ENCODE data around the gene KDM2B. TPM values are rescaled to one million over a fixed set of nuclear protein-coding genes. Genes with fewer than 3 reads are reported as not detected.

Gene KDM2B
- total RNA-seq, 2 experiments from 2014 or later: 61.8 to 63.4 TPM

GRCh38 chr12:121436706-121437105 is 144.1 kb downstream of the KDM2B start:
- CTCF ChIA-PET: interaction anchor here (0.6 kb wide), 1 partner anchor 1715 kb away, joined by 3 read pairs; no protein-coding TSS in a partner anchor

DNA sequence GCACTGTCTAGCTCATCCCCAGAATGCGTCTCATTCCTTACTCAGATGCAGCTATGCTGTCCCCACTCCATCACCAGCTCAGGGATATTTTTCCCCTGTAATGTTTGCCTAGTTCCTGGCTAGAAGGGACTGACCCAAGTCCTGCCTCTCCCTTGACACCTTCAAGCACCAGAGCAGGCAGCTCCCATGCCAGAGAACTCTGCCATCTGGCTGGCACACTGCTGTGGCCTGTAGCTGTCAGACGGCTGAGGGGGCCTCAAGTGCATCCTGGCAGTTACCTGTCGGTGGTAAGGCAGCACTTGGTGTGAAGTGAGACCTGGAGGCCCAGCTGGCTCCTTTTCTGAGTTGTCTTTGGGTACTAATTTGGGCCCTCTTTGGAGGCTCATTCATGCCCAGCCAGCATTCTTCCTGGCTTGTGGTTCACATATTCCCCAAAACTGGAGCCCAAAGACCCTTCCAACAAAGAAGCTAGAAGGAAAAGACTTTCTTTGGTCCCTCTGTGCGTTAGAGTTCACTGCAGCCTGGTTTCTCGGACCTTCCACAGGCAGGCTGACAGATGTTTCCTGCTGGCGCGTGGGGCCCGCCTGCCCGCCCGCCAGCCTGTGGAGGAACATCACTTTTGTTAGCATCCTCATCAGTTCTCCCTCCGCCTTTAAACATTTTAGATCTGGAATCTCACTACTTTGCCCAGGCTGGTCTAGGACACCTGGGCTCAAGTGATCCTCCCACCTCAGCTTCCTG is 147.9 kb downstream of the KDM2B start:
- POLR2A ChIA-PET: interaction anchor here (0.6 kb wide), 1 partner anchor 411 kb away, joined by 5 read pairs; no protein-coding TSS in a partner anchor
- CTCF ChIA-PET: interaction anchor here (0.5 to 1.4 kb wide), 3 partner anchors 10 to 419 kb away, joined by 3 read pairs; no protein-coding TSS in a partner anchor

More at GRCh38 chr12:121436706-121437105, 144.1 kb downstream of the KDM2B start:
- POLR2A ChIA-PET: interaction anchor here (0.7 kb wide), 1 partner anchor 1876 kb away, joined by 4 read pairs; no protein-coding TSS in a partner anchor

GRCh38 chr12:121430833-121431415 is 149.9 kb downstream of the KDM2B start:
- ChIA-PET POLR2A (interaction anchor here (0.7 kb wide), 1 partner anchor 13 kb away, joined by 4 read pairs; no protein-coding TSS in a partner anchor), CTCF (interaction anchor here (0.6 to 2.0 kb wide), 3 partner anchors 11 to 31 kb away, joined by 3 to 6 read pairs (median 3); no protein-coding TSS in a partner anchor)

DNA sequence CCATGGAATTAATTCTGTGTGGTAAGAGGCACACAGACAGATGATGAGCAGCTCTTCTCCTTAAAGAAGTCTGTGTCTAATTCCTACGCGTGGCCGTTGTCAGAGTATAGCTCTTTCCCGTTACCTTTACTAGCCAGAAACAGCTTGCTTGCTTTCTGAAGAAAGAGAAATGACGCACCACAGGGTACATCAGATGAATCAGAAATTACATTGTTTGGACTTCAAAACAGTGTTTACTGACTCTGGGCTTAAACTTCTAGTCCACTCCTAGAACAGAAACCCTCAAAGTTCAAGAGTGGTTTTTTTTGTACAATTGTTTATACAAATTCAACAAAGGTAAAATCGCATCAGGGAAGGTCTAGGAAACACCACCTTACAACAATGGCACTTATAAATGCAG is 151.9 kb downstream of the KDM2B start:
- ChIA-PET POLR2A (no interaction called here), CTCF (no interaction called here)

GRCh38 chr12:121427556-121428050 is 153.2 kb downstream of the KDM2B start:
- ChIA-PET POLR2A (no interaction called here), CTCF (no interaction called here)

- CTCF ChIA-PET: interaction anchor here (1.6 kb wide), 1 partner anchor 19 kb away, joined by 9 read pairs; no protein-coding TSS in a partner anchor
- POLR2A ChIA-PET: interaction anchor here (0.5 to 1.0 kb wide), 3 partner anchors 13 to 40 kb away, joined by 3 to 4 read pairs (median 4); no protein-coding TSS in a partner anchor
Measured at GRCh38 chr12:121424624-121424975, 156.2 kb downstream of the KDM2B start.

GRCh38 chr12:121423682-121424623 is 156.9 kb downstream of the KDM2B start:
- CTCF ChIA-PET: interaction anchor here (1.6 kb wide), 1 partner anchor 19 kb away, joined by 9 read pairs; no protein-coding TSS in a partner anchor
- POLR2A ChIA-PET: interaction anchor here (0.5 to 1.6 kb wide), 4 partner anchors 12 to 39 kb away, joined by 3 to 6 read pairs (median 4); partner anchors contain the start of gene RNF34

DNA sequence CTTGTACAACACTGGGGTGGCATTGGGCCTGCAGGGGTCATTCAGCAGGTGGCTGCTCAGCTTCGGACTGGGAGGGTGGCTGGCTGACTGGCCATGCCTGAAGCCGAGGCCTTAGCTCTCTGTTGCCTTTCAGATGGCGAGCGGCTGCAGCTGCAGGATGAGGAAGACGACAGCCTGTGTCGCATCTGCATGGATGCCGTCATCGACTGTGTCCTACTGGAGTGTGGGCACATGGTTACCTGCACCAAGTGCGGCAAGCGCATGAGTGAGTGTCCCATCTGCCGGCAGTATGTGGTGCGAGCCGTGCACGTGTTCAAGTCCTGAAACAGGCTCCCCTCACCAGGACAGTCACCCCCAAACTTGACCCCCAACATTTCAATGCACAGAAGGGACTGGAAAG is 157.6 kb downstream of the KDM2B start:
- POLR2A ChIA-PET: interaction anchor here (1.6 kb wide), 1 partner anchor 23 kb away, joined by 6 read pairs; the partner anchor contains the start of gene RNF34
- CTCF ChIA-PET: interaction anchor here (1.6 kb wide), 1 partner anchor 20 kb away, joined by 9 read pairs; no protein-coding TSS in a partner anchor

- POLR2A ChIA-PET: no interaction called here
Measured at GRCh38 chr12:121420109-121420508, 160.7 kb downstream of the KDM2B start.

DNA sequence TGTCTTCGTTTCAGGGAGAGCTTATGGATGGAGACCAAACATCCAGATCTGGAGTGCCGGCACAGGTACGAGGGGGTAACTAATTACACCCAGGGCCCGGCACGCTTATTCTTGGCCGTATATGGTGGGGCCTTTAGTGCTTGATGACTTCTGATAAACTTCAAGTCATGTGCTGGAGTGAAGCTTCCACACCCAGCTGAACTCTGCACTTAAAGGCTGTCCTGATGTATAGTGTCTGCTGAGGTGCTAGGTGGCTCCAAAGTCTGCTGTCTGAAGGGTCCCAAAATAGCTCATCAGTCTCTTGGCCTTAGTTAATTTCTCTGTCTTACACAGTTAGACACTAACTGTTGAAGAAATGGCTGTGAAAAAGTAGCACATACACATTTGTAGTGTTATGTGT is 163.0 kb downstream of the KDM2B start:
- CTCF ChIA-PET: no interaction called here
- POLR2A ChIA-PET: no interaction called here

More at GRCh38 chr12:121420109-121420508, 160.7 kb downstream of the KDM2B start:
- CTCF ChIA-PET: interaction anchor here (1.4 to 1.6 kb wide), 2 partner anchors 19 to 23 kb away, joined by 3 to 4 read pairs; no protein-coding TSS in a partner anchor

DNA sequence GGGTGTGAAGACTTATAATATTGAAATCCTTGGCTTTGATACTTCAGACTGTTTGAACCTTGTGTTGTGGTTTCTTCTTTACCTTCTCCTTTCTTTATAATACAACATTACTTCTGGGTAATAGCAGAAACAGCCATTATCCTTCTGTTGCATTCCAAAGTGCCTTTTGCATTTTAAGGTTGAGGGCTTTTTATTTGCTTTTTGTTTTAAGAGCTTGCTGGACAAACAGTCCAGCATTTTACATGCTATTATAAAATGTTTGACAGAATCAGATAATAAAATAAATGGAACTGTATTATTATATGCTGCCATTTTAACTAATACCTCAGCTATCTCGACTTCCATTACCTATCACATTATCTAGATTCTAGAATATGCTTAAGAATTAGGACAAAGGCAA is 166.9 kb downstream of the KDM2B start:
- CTCF ChIA-PET: no interaction called here

GRCh38 chr12:121405211-121405610 is 175.6 kb downstream of the KDM2B start:
- POLR2A ChIA-PET: no interaction called here
- CTCF ChIA-PET: interaction anchor here (2.1 kb wide), 1 partner anchor 38 kb away, joined by 5 read pairs; no protein-coding TSS in a partner anchor

More for the DNA sequence above, 166.9 kb downstream of the KDM2B start:
- POLR2A ChIA-PET: interaction anchor here (0.7 kb wide), 1 partner anchor 25 kb away, joined by 3 read pairs; no protein-coding TSS in a partner anchor

DNA sequence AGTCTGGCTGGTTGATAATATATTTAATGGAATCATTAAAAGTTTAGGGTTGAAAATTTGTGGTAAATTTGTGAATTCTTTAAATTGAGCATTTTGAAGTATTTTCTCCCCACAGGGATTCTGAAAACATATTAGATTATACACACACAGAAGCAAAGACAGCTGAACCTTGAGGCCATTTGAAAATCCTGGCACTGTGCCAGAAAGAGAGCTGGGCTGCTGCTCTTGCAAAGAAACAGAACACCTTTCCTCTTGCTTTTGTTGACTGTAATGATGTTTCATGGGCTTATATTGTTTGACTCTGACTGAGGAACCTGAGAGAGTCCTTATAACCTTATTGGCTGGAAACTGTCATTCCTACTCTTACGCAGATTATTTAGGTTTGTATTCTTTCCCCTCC is 176.1 kb downstream of the KDM2B start:
- ChIA-PET CTCF (interaction anchor here (2.1 kb wide), 1 partner anchor 38 kb away, joined by 5 read pairs; no protein-coding TSS in a partner anchor), POLR2A (interaction anchor here (0.7 kb wide), 1 partner anchor 394 kb away, joined by 6 read pairs; no protein-coding TSS in a partner anchor)

DNA sequence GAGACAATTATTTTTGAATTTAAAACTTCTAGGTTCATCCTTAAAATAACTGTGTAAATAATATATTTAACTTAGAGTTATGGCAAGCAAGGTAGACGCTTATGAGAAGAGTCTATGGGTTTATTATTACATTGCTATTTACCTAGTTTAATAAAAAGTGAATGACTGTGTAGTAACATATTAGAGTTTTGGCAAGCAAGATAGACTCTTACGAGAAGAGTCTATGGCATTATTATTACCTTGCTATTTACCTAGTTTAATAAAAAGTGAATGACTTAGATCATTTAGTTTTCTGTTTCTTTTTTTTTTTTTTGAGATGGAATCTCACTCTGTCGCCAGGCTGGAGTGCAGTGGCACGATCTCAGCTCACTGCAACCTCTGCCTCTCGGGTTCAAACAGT is 177.1 kb downstream of the KDM2B start:
- ChIA-PET POLR2A (no interaction called here), CTCF (interaction anchor here (2.1 kb wide), 1 partner anchor 39 kb away, joined by 5 read pairs; no protein-coding TSS in a partner anchor)

DNA sequence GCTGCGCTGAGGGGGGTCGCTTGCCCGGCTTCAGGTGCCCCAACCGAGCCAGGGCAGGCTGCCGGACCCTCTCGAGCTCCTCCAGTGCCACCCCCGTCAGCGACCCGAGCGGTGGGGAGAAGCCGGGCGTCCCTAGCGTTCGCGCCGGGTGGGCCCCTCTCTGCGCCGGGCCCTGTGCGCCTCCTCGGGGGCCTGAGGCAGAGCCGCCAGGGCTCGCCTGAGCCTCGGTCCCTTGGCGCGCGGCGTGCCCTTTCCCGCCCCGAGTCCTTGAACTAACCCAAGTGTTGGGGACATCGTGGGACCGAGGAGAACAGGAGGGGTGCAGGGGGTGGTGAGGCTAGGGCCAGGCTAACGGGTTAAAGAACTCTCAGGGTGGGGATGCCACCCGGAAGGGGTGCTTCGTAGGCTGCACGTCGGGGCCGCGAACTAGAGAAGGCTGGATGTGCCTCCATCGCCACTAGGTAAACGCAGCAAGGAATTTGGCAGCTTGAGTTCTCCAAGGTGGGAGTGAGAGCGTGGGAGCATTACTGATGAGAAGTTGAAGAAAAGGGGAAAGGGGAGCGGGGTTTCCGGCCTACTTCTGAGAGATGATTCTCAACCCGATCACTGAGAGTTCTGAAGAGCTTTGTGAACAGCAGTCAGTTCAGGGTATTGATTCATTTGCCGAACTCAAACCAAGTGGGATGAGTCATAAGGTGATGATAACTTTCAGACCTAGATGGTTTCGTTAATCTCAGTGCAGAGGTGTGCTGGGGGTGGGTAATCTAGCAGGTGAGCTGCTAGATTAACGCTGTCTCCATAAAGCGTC is 180.3 kb downstream of the KDM2B start:
- ChIA-PET POLR2A (interaction anchor here (0.5 to 2.4 kb wide), 12 partner anchors 9 to 271 kb away, joined by 3 to 24 read pairs (median 6); partner anchors contain the start of genes ANAPC5, CAMKK2 and ORAI1), CTCF (interaction anchor here (0.9 to 2.7 kb wide), 6 partner anchors 16 to 65 kb away, joined by 3 to 11 read pairs (median 4); partner anchors contain the start of gene ANAPC5)

DNA sequence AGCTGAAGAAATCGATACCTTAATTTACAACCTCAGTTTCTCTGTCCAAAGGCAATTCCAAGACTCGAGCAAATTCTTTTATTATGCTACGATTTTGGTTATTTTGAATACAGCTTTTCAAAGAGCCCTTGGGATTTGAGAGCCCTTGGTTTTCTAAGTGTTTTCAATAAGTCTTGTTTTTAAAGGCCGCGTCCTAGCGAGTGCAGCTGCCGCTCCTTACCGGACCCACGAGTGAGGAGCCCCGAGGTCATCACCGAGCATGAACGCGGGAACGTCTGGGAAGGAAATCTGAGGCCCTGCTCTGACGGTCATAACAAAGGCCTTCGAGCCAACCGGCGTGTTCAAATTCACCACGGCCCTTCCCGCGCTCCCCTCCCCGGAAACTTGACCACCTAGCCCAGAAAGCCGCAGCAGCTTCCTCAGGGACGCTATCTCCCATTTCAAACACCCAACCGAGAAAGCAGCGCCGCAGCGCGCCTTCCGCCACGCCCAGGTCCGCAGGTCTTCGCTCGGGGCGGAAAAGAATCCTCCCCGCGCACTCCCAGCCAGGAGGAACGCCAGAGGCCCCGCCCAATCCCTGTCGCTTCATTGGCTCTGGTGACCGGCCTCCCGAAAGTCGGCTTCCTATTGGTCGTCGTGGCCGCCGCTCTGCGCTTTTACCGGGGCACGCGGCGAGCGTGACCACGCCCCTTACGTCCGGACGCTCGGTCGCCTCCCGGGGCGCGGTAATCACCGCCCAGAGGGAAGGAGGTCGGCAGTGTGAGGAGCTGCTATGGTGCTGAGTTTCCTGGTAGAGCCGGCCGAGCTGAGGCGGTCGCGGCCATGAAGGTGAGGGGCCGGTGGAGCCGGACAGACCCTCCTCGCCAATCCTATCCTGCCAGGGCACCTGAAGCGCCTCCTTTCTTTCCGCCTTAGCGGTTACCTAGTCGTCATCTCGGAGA is 181.2 kb downstream of the KDM2B start, which contains the start of gene RNF34:
Gene RNF34 (plus strand): TSS at position 728 of the 941 bp plus-strand sequence. CDS start 95 bp downstream, at position 823.
- ChIA-PET POLR2A (interaction anchor here (0.7 to 2.4 kb wide), 10 partner anchors 8 to 272 kb away, joined by 3 to 24 read pairs (median 5); partner anchors contain the start of genes ANAPC5, CAMKK2 and ORAI1), CTCF (interaction anchor here (0.9 to 2.7 kb wide), 5 partner anchors 17 to 64 kb away, joined by 3 to 11 read pairs (median 5); partner anchors contain the start of gene ANAPC5)
